Peyer's patch (tissue), 4 donors: ENCODE measurements around the gene ZNF668.

ENCODE experiments used
- CTCF ChIP-seq, 6 experiments: fragments of 450-650 bp in 4 of 6; fragments of 200-600 bp in 2 of 6; sonication (generic) in 1 of 6; IDR thresholded peaks; one replicate each; pipeline ENCODE4 v1.5.1; 2017 to 2019; ENCODE audit warnings: antibody characterized with exemption in 6 of 6, mild to moderate bottlenecking in 3 of 6, moderate library complexity in 1 of 6
- POLR2A ChIP-seq, 2 donors: fragments of 450-650 bp; IDR thresholded peaks; one replicate each; pipeline ENCODE4 v1.5.1; 2017; ENCODE audit warnings: antibody characterized with exemption in 2 of 2, mild to moderate bottlenecking in 2 of 2, moderate library complexity in 2 of 2

DNA sequence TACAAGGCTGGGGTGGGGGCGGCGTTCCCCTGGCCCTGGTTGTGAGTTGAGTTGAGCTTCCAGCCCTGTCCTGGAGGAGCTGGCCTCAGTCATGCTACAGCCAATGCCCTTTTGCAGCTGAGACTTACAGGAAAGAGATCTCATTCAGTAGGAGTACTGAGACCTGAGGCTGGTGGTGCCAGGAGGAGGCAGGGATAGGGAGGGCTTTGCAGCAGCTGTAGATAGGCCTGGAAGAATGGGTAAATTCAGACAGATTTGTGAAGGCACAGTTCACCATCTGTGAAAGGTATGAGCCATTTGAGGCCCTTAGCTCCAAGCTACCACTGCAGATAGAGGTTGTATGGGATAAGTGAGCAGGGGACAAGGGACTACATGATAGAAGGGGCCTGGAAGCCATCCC, 35.0 kb downstream of the ZNF668 start:
- TF ChIP-seq POLR2A (IDR thresholded peaks at IDR 0.05) (no peak), CTCF (IDR thresholded peaks at IDR 0.05) (no peak)
